LHCN-M2 (cell line): ENCODE measurements around the gene FANCD2. TPM values are rescaled to one million over a fixed set of nuclear protein-coding genes. Genes with fewer than 3 reads are reported as not detected.
A peak's percentile ranks its signal among the peaks of the same experiment; 100 is the strongest.
"Not testable (repeated sequence)": the region's sequence is repeated elsewhere in the genome, so short reads cannot be mapped to it uniquely, and the experiment has no call there.

Source experiments
- DNase-seq: peaks from one replicate; pipeline ENCODE4 v3.0.0-alpha.2; 2012; ENCODE audit warnings: low read depth
- polyA plus RNA-seq: library from polyadenylated mRNA; unstranded; fragments of >200 nt; gene quantifications from one replicate; pipeline ENCODE4 v1.2.1, GENCODE V29; 2012; ENCODE audit warnings: missing spikeins
- total RNA-seq: library from RNA; depleted of rRNA; stranded (reverse); fragments of >200 nt; gene quantifications from 2 replicates; pipeline ENCODE4 v1.2.3, GENCODE V29; 2014; rRNA removed

The FANCD2 gene
- 26.3 and 32.9 TPM in 2 replicates for total RNA-seq
- polyA plus RNA-seq = 9.1 TPM

GRCh38 chr3:10026084-10026890 lies at the start of gene FANCD2:
TSS of gene FANCD2 (plus strand) at chr3:10026437. CDS start at chr3:10028658, 2,221 bp downstream.
- peak; percentile 82 for DNase-seq

GRCh38 chr3:9976721-9977709 lies 49.2 kb upstream of the FANCD2 start:
- peak; percentile 98 for DNase-seq

- no peak for DNase-seq
Observed at GRCh38 chr3:9978710-9979305, 47.4 kb upstream of the FANCD2 start.

- DNase-seq = no peak
Observed at GRCh38 chr3:9980251-9980650, 46.0 kb upstream of the FANCD2 start.

GRCh38 chr3:9986230-9986725 lies 40.0 kb upstream of the FANCD2 start:
- no peak for DNase-seq

- DNase-seq = peak; percentile 36
Observed at GRCh38 chr3:9994086-9994844, 32.0 kb upstream of the FANCD2 start.

- no peak for DNase-seq
Observed at GRCh38 chr3:10000686-10001085, 25.6 kb upstream of the FANCD2 start.

GRCh38 chr3:10002951-10003350 lies 23.3 kb upstream of the FANCD2 start:
- no peak for DNase-seq

GRCh38 chr3:10004506-10004905 lies 21.7 kb upstream of the FANCD2 start:
- no peak for DNase-seq

- DNase-seq = no peak
Observed at GRCh38 chr3:10004960-10005564, 21.2 kb upstream of the FANCD2 start.

GRCh38 chr3:10006048-10006761 lies 20.0 kb upstream of the FANCD2 start:
- DNase-seq = no peak

GRCh38 chr3:10006762-10007090 lies 19.5 kb upstream of the FANCD2 start:
- no peak for DNase-seq

- no peak for DNase-seq
Observed at GRCh38 chr3:10007126-10007782, 19.0 kb upstream of the FANCD2 start.

GRCh38 chr3:10008216-10008587 lies 18.0 kb upstream of the FANCD2 start:
- not testable (repeated sequence) for DNase-seq

GRCh38 chr3:10008588-10009344 lies 17.5 kb upstream of the FANCD2 start:
- peak; percentile 74 for DNase-seq

GRCh38 chr3:10010421-10010877 lies 15.8 kb upstream of the FANCD2 start:
- DNase-seq = no peak

GRCh38 chr3:10010878-10011465 lies 15.3 kb upstream of the FANCD2 start:
- peak; percentile 82 for DNase-seq

- DNase-seq = no peak
Observed at GRCh38 chr3:10011631-10012030, 14.6 kb upstream of the FANCD2 start.
